ENCODE results near the gene NCAPD2. TPM values are rescaled to one million over a fixed set of nuclear protein-coding genes. Genes with fewer than 3 reads are reported as not detected.
"Not testable (repeated sequence)": the region's sequence is repeated elsewhere in the genome, so short reads cannot be mapped to it uniquely, and the experiment has no call there.

The NCAPD2 gene
- polyA plus RNA-seq, 1 of the 3 experiments (the other 2 are of a cell fraction): 46.9 TPM

GRCh38 chr12:6494968-6495367 is 1.1 kb downstream of the NCAPD2 start:
- Histone ChIP-seq H3K36me3 (replicated peaks in 1 of 2; ENCODE audit: control insufficient read depth in 1 of 2, insufficient read depth in 2 of 2, low read length in 1 of 2) (peaks cover 15 to 48% of the 10 kb centered on the region in 2 experiments), H3K9me2 (no peaks in the 10 kb centered on the region), H3K79me2 (ENCODE audit: insufficient read depth) (peaks cover 70% of the 10 kb centered on the region), H4K20me1 (ENCODE audit: insufficient read depth) (no peaks in the 10 kb centered on the region), H3K27me3 (ENCODE audit: insufficient read depth) (no peaks in the 10 kb centered on the region), H3K4me2 (peak overlapping the region; percentile 99), H3K27ac (ENCODE audit: low read depth in 2 of 2, low read length in 1 of 2) (no peak overlapping the region), H3K4me1 (ENCODE audit: control insufficient read depth in 1 of 2, insufficient read depth in 2 of 2, low read depth in 1 of 2, low read length in 1 of 2) (peaks cover 13 to 18% of the 10 kb centered on the region in 2 experiments; a peak in 3 of 4 replicates), H3F3A (replicated peaks; ENCODE audit: insufficient read depth) (peaks cover 8% of the 10 kb centered on the region), H3K9ac (peak overlapping the region; percentile 97), H2AFZ (ENCODE audit: low read depth) (no peak overlapping the region), H3K4me3 (ENCODE audit: low read depth in 2 of 2, low read length in 1 of 2) (peak overlapping the region; percentile 81 to 97), H3K9me3 (no peaks in the 10 kb centered on the region)
- POLR2A ChIA-PET: interaction anchor here (0.6 kb wide), 1 partner anchor 17 kb away, joined by 5 read pairs; no protein-coding TSS in a partner anchor
- DNase-seq: no peak
- CTCF ChIA-PET: no interaction called here
- 58% methylated on average over 1 of the region's 1 CpG for WGBS (ENCODE audit: low lambda C conversion rate)
- TF ChIP-seq YY1 (IDR thresholded peaks at IDR 0.05; ENCODE audit: low read depth) (no peak), ELF1 (IDR thresholded peaks at IDR 0.05) (no peak), EP300 (IDR thresholded peaks at IDR 0.05; ENCODE audit: borderline replicate concordance in 1 of 2, low read depth in 1 of 2, low read length in 1 of 2) (no peak), POLR2AphosphoS5 (IDR thresholded peaks at IDR 0.05; ENCODE audit: low read depth, low read length) (no peak), EZH2phosphoT487 (IDR thresholded peaks at IDR 0.05; ENCODE audit: borderline replicate concordance, low read depth) (no peak), MEF2A (IDR thresholded peaks at IDR 0.05; ENCODE audit: borderline replicate concordance, low read depth) (no peak), MAX (IDR thresholded peaks at IDR 0.05; ENCODE audit: low read depth) (no peak), REST (IDR thresholded peaks at IDR 0.05; ENCODE audit: low read depth, low read length) (no peak), MXI1 (IDR thresholded peaks at IDR 0.05; ENCODE audit: low read depth, low read length) (no peak), TAF1 (IDR thresholded peaks at IDR 0.05; ENCODE audit: borderline replicate concordance, low read depth, low read length) (no peak), RXRA (IDR thresholded peaks at IDR 0.05; ENCODE audit: borderline replicate concordance, low read depth) (no peak), PBX3 (IDR thresholded peaks at IDR 0.05) (no peak), RFX5 (IDR thresholded peaks at IDR 0.05; ENCODE audit: low read length) (no peak), GABPA (IDR thresholded peaks at IDR 0.05; ENCODE audit: low read depth) (no peak), GATA2 (CRISPR knock-in tag; IDR thresholded peaks at IDR 0.05) (no peak), IRF3 (IDR thresholded peaks at IDR 0.05; ENCODE audit: low read depth, low read length) (no peak), FOSL2 (IDR thresholded peaks at IDR 0.05; ENCODE audit: borderline replicate concordance, low read depth) (no peak), RCOR1 (IDR thresholded peaks at IDR 0.05; ENCODE audit: low read length) (no peak), JUND (IDR thresholded peaks at IDR 0.05) (no peak), CTCF (IDR thresholded peaks at IDR 0.05) (no peak)

GRCh38 chr12:6497291-6497690 is 3.4 kb downstream of the NCAPD2 start:
- DNase-seq; H3K4me3 ChIP-seq (ENCODE audit: low read depth in 2 of 2, low read length in 1 of 2); H3K9me2 ChIP-seq; H3K9me3 ChIP-seq; POLR2A ChIA-PET; H3F3A ChIP-seq (replicated peaks; ENCODE audit: insufficient read depth); H3K27me3 ChIP-seq (ENCODE audit: insufficient read depth); H4K20me1 ChIP-seq (ENCODE audit: insufficient read depth); H3K9ac ChIP-seq; H3K4me2 ChIP-seq; H2AFZ ChIP-seq (ENCODE audit: low read depth); H3K27ac ChIP-seq (ENCODE audit: low read depth in 2 of 2, low read length in 1 of 2): not testable (repeated sequence)
- CTCF ChIA-PET: interaction anchor here (1.4 to 2.3 kb wide), 2 partner anchors 32 to 40 kb away, joined by 6 to 8 read pairs; no protein-coding TSS in a partner anchor
- H3K4me1 ChIP-seq (ENCODE audit: control insufficient read depth in 1 of 2, insufficient read depth in 2 of 2, low read depth in 1 of 2, low read length in 1 of 2): peaks cover 10 to 18% of the 10 kb centered on the region in 2 experiments; a peak in 3 of 4 replicates
- WGBS (ENCODE audit: low lambda C conversion rate): 86% methylated on average over 3 of the region's 3 CpGs
- H3K79me2 ChIP-seq (ENCODE audit: insufficient read depth): peaks cover 87% of the 10 kb centered on the region
- H3K36me3 ChIP-seq (replicated peaks in 1 of 2; ENCODE audit: control insufficient read depth in 1 of 2, insufficient read depth in 2 of 2, low read length in 1 of 2): peaks cover 7 to 44% of the 10 kb centered on the region in 2 experiments
